GM13976 (cell line): ENCODE measurements around the gene TRIM10.

Experiments used
- DNase-seq: peaks from one replicate; pipeline ENCODE4 v3.0.0; 2012; ENCODE audit warnings: low spot score
- in situ Hi-C: fragments of 300-500 bp; cut with MboI; formaldehyde crosslinking; loops from one replicate; pipeline ENCODE4 v1.12.0; 2022; ENCODE audit warnings: low sequenced_read_pairs, mixed read lengths, inconsistent platforms; ENCODE audit not compliant: unreplicated experiment
- TF ChIP-seq, protein P1 (sequence below): IDR thresholded peaks from 2 replicates; pipeline ENCODE4 v1.5.1; 2012; ENCODE audit warnings: borderline replicate concordance, mild to moderate bottlenecking; ENCODE audit not compliant: insufficient read depth; ENCODE audit errors: extremely low read depth, missing control alignments, control extremely low read depth

Gene TRIM10

DNA sequence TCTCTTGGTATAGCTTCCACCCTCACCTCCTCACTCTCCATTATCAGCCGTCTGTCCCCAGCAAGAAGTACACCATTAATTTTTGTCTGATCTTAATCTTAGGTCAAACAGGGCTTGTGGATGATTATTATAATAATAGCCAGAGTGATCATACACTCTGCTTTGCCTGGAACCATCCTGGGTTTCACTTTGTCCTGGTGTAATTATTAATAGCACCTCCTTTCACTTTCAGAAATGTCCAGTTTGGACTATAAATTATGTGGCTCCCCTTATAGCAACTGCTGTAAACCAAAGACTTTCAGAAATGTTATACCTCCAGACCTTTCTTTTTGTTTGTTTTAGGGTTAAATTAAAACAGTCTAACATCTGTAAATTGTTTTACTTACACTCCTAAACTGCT is 47.2 kb downstream of the TRIM10 start:
- DNase-seq = no peak
- TF ChIP-seq, protein P1, sequence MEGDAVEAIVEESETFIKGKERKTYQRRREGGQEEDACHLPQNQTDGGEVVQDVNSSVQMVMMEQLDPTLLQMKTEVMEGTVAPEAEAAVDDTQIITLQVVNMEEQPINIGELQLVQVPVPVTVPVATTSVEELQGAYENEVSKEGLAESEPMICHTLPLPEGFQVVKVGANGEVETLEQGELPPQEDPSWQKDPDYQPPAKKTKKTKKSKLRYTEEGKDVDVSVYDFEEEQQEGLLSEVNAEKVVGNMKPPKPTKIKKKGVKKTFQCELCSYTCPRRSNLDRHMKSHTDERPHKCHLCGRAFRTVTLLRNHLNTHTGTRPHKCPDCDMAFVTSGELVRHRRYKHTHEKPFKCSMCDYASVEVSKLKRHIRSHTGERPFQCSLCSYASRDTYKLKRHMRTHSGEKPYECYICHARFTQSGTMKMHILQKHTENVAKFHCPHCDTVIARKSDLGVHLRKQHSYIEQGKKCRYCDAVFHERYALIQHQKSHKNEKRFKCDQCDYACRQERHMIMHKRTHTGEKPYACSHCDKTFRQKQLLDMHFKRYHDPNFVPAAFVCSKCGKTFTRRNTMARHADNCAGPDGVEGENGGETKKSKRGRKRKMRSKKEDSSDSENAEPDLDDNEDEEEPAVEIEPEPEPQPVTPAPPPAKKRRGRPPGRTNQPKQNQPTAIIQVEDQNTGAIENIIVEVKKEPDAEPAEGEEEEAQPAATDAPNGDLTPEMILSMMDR = no peak
- in situ Hi-C loops = no loop called here

DNA sequence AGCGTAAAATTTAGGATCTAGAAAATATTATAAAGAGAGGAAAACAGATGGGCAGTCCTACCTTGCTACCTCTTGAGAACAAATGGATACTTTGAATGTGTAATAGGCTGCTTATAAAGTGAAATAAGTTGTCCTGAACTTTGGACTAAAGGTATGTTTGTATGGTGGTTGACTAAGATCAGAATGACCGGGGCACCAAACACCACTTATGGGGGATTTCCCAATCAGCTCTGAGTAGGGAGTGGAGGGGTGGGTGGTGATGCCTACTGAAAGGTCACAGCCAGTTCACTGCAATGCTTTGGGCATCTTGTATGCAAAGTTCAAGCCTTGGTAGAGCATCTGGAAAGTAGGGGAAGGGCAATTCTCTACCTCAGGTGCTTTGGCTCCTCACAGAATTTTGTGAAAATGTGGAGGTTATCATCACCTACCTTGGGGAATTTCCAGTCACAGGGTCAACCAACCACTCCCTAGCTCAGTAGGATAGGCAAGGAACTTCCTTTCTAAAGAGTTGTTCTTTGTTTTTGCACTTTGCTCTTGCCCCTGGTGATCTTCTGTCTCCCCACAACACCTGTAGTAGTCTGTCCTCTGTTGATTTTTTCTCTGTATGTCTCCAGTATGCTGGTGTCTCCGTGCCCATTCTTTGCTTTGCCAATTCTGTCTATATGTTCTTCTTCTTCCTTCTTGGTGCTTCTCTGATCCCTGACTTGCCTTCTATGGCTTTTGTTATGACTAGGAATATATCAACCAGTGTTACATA is 47.8 kb downstream of the TRIM10 start, which contains the start of gene TRIM31:
TRIM31 (minus strand) TSS at position 88 of the 757 bp plus-strand sequence. CDS start 285 bp downstream, outside the sequence.
- TF ChIP-seq, protein P1 = no peak
- DNase-seq = no peak
- in situ Hi-C loops = no loop called here

DNA sequence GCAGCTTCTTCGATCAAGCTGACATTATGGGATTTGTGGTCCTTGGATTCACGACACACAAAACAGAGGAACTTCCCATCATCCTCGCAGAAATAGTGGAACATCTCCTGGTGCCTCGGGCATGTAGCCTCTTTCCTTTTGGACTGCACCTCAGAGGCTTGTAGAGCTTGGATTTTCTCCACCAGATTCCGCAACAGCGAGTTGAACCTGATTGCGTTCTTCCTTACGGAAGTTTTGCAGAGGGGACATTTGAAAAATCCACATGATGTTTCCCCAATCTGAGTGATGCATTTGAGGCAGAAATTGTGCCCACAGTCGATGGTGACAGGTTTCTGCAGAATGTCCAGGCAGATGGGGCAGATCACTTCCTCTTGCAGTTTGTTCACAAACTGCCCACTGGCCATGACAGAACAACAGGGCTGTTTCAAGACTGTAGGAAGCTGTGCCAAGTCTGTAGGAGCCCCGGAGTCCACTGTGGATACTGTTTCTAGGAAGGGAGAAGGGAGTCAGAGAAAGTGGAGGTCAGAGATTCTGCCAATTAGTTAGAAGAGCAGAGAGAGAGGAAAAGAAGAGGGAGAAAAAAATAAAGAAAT is 48.5 kb downstream of the TRIM10 start:
- TF ChIP-seq, protein P1 = no peak
- no peak for DNase-seq
- in situ Hi-C loops = no loop called here

DNA sequence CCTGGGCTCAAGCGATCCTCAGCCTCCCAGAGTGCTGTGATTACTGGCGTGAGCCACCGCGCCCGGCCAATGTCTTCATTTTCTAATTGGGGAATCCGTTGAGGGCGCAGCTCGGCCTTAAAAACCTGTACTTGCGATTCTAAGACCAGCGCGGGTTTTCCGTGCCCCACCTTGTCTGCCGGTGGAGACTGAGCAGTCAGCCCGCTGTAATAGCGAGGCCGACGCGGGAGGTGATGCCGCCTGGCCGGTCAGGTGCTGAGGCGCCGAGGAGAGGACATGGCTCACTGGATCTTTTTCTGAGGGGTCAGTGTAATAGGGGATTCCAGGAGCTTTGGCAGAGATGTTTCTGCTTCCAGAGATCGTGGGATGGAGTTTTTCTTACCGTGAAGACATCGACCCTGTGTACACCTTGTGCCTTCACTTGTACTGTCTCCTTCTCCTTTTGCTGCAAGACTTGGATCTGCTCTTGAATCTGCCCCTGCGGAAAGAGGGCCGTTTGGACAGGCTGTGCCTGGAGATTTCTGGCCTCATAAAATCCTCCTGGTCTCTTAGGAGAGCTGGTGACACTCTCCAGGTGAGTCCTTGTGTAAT is 49.6 kb downstream of the TRIM10 start:
- TF ChIP-seq, protein P1 = no peak
- in situ Hi-C loops = no loop called here
- DNase-seq = no peak

GRCh38 chr6:30104661-30105060 is 56.4 kb downstream of the TRIM10 start:
- TF ChIP-seq, protein P1 = no peak
- no peak for DNase-seq
- in situ Hi-C loops = no loop called here

- in situ Hi-C loops = no loop called here
These were observed 57.2 kb downstream of the TRIM10 start for GRCh38 chr6:30103872-30104179.

More at GRCh38 chr6:30103872-30104179, 57.2 kb downstream of the TRIM10 start:
- TF ChIP-seq, protein P1 = no peak
- DNase-seq = no peak
